Non-pigmented ciliary epithelial cell (primary cell): ENCODE results near the gene OCIAD1.
"Not testable (repeated sequence)": the region's sequence is repeated elsewhere in the genome, so short reads cannot be mapped to it uniquely, and the experiment has no call there.

Experiments used
- DNase-seq: peaks from one replicate; pipeline ENCODE4 v3.0.0-alpha.2; 2010; ENCODE audit warnings: low read depth

Gene OCIAD1

GRCh38 chr4:48821431-48821830 is 9.5 kb upstream of the OCIAD1 start:
- not testable (repeated sequence) for DNase-seq

GRCh38 chr4:48827622-48828021 is 3.3 kb upstream of the OCIAD1 start:
- no peak for DNase-seq

DNA sequence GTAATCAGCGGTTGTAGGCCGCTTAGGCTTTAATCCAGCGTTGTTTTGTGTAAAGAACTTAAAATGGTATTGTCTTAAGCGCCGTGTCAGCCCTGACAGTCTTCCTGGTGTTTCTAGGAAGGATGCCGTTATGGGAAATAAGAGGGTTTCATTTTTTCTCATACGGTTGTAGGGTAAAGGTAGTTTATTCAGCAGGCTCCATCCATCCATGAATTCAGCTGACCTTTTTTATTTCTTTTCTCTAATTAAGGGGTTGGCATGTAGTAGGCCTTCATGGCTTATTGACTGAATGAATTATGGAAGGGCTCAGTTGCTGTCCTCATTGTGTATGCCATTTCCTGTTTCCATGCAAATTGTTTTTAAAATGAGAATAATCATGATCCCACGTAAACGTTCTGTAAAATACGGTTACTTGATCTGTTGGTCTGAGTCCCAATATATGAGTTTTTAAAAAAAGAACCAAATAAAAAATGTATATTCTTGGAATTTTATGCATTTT is 693 bp downstream of the OCIAD1 start:
- no peak for DNase-seq

GRCh38 chr4:48832571-48832970 is 1.7 kb downstream of the OCIAD1 start:
- DNase-seq = no peak

GRCh38 chr4:48836658-48837057 is 5.8 kb downstream of the OCIAD1 start:
- no peak for DNase-seq

GRCh38 chr4:48841045-48841827 is 10.3 kb downstream of the OCIAD1 start:
- DNase-seq = no peak

DNA sequence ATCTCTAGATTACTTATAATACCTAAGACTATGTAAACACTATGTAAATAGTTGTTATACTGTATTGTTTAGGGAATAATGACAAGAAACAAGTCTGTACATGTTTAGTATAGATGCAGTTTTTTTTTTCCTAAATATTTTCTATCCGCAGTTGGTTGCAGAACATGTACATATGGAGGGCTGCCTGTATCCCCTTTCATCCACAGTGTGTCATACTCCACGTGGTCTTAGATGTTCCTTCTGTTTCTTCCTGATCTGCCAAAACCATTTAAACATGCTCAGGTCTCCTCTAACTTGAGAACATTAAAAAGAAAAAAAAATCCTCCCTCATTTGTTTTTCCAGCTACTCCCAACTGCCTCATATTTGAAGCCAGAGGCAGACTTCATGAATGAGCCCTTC is 14.0 kb downstream of the OCIAD1 start:
- DNase-seq = no peak

GRCh38 chr4:48848799-48849198 is 17.9 kb downstream of the OCIAD1 start:
- DNase-seq = not testable (repeated sequence)

DNA sequence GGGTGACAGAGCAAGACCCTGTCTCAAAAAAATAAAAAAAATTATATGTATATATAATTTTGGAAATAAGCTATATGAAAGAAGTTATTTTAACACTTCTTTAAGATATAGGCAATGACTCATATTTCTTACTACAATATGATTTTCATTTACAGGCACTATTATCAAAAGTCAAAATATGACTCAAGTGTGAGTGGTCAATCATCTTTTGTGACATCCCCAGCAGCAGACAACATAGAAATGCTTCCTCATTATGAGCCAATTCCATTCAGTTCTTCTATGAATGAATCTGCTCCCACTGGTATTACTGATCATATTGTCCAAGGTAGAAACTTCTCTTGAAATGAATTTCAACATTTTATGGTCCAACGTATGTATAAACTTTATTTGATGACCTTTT is 20.8 kb downstream of the OCIAD1 start:
- DNase-seq = no peak

- DNase-seq = no peak
Observed at GRCh38 chr4:48853604-48854394, 22.9 kb downstream of the OCIAD1 start.

DNA sequence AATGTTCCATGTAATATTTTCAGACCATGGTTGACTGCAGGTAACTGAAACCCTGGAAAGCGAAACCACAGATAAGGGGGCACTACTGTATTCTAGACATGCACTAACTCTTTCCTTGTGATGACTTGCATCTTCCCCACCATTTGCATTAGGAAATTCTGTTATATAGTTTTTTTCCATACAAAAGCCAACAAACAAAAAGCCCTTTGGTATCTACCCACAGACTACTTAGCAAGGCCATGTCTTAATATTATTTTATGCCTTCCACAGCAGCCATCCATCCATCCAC is 23.5 kb downstream of the OCIAD1 start:
- DNase-seq = no peak

DNA sequence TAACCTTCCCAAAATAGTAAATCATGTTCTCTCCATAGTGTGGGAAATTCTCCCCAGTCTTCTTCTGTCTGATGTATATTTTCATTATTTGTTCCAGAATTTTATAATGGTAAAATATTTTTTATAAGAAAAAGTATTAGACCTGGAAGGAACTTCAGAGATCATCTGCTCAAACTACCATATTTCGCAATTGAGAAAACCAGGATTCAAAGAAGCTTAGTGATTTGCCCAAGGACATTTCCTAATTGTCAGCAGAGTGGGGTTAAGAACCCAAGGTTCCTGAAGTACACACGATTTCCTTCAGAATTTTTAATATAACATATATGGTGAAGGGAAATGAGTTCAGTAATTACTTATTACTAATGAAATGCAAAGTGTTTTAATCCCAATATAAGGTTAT is 24.1 kb downstream of the OCIAD1 start:
- no peak for DNase-seq

- DNase-seq = no peak
Observed at GRCh38 chr4:48858130-48858529, 27.2 kb downstream of the OCIAD1 start.

DNA sequence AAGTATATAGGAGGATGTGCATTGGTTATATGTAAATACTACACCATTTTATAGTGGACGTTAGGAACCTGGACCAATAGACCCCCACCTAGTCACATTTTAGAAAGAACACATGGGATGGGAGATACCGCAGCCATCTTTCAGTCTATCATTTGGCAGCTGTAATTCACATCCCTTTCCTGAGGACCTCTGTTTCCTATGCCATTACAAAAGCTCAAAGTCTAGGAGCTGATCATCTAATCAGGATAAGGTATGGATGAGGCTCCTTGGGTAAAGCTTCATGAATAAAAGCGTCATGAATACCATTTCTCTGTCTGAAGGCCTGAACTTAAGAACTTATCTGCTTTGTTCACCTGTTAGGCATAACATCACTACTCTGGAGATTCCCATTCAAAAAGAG is 31.1 kb downstream of the OCIAD1 start:
- no peak for DNase-seq

- no peak for DNase-seq
Observed at GRCh38 chr4:48862661-48863060, 31.8 kb downstream of the OCIAD1 start.

DNA sequence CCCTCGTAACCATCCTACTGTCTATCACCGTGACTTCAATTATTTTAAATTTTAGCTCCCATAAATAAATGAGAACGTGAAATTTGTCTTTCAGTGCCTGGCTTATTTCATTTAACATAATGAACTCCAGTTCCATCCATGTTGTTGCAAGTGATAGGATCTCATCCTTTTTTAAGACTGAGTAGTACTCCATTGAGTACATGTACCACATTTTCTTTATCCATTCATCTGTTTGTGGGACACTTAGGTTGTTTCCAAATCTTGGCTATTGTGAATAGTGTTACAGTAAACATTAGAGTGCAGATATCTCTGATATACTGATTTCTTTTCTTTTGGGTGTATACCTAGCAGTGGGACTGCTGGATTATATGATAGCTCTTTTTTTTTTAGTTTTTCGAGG is 32.8 kb downstream of the OCIAD1 start:
- DNase-seq = no peak

DNA sequence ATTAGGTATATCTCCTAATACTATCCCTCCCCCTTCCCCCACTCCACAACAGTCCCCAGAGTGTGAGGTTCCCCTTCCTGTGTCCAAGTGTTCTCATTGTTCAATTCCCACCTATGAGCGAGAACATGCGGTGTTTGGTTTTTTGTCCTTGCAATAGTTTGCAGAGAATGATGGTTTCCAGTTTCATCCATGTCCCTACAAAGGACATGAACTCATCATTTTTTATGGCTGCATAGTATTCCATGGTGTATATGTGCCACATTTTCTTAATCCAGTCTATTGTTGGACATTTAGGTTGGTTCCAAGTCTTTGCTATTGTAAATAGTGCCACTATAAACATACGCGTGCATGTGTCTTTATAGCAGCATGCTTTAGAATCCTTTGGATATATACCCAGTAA is 33.8 kb downstream of the OCIAD1 start:
- DNase-seq = not testable (repeated sequence)

DNA sequence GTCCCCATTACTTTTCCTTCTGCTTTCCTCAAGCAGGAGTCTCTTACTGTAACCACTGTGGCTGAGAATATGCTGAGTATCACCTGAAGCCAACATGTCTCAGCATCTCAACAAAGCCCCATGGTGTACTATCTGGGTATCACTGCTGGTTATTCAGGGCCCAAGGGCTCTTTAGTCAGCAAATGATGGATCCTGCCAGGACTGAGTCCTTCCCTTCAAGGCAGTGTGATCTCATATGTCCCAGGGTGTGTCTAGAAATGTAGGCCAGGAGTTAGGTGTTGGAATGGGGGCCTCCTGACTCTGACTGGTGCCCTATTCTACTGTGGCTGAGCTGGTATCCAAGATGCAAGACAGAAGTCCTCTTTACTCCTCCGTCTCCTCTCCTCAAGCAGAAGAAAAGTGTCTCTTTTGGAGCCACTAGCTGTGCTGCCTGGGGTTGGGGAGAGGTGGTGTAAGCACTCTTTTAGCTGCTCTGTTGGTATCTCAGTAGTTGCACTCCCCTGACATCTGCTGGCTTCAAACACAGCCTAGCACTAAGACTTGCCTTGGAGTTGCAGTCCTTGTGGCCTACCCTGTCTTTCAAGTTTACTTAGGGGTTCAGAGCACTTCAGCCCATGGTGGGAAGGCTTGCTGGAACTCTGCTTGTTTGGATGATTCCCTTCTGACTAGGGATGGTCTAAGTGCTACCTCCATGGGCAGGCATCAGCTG is 47.1 kb downstream of the OCIAD1 start:
- DNase-seq = no peak

- DNase-seq = no peak
Observed at GRCh38 chr4:48879561-48880442, 48.9 kb downstream of the OCIAD1 start.

- DNase-seq = not testable (repeated sequence)
Observed at GRCh38 chr4:48881646-48882045, 50.8 kb downstream of the OCIAD1 start.

- not testable (repeated sequence) for DNase-seq
Observed at GRCh38 chr4:48889750-48890149, 58.9 kb downstream of the OCIAD1 start.
